ENCODE data around the gene LSM14A. TPM values are rescaled to one million over a fixed set of nuclear protein-coding genes. Genes with fewer than 3 reads are reported as not detected.

The LSM14A gene
- total and polyA plus RNA-seq, 9 of the 15 experiments (the other 6 are each of a cell fraction or from before 2014, with no cell fraction given): 19.5 to 150 (median 95.1) TPM

DNA sequence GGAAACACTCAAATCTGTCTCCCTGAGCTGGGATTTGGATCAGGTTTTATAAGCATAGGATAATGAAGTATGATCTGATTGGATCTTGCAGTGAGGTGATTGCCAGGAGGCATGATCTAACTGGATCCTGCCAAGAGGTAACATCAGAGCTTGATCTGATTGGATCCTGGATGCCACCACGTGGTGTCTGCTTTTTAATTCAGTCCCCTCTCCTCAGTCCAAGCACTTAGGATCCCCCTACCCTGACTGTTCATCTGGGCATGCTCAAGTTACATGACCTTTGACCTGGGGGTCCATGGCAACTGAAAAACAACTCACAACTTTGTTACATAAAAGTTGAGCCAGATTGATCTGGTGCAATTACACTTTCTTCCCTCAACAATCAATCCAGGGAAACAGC lies 47.5 kb upstream of the LSM14A start (continued):
- TF ChIP-seq, protein P1, sequence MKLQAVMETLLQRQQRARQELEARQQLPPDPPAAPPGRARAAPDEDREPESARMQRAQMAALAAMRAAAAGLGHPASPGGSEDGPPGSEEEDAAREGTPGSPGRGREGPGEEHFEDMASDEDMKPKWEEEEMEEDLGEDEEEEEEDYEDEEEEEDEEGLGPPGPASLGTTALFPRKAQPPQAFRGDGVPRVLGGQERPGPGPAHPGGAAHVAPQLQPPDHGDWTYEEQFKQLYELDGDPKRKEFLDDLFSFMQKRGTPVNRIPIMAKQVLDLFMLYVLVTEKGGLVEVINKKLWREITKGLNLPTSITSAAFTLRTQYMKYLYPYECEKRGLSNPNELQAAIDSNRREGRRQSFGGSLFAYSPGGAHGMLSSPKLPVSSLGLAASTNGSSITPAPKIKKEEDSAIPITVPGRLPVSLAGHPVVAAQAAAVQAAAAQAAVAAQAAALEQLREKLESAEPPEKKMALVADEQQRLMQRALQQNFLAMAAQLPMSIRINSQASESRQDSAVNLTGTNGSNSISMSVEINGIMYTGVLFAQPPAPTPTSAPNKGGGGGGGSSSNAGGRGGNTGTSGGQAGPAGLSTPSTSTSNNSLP (IDR thresholded peaks at IDR 0.05; ENCODE audit: borderline replicate concordance, low read depth, low read length): no peak
- TF ChIP-seq FOSL1 (tag; conservative IDR thresholded peaks at IDR 0.05): no peak
- no peak for TF ChIP-seq POLR2AphosphoS2 (IDR thresholded peaks at IDR 0.05; ENCODE audit: low read length)
- TF ChIP-seq, protein P2, sequence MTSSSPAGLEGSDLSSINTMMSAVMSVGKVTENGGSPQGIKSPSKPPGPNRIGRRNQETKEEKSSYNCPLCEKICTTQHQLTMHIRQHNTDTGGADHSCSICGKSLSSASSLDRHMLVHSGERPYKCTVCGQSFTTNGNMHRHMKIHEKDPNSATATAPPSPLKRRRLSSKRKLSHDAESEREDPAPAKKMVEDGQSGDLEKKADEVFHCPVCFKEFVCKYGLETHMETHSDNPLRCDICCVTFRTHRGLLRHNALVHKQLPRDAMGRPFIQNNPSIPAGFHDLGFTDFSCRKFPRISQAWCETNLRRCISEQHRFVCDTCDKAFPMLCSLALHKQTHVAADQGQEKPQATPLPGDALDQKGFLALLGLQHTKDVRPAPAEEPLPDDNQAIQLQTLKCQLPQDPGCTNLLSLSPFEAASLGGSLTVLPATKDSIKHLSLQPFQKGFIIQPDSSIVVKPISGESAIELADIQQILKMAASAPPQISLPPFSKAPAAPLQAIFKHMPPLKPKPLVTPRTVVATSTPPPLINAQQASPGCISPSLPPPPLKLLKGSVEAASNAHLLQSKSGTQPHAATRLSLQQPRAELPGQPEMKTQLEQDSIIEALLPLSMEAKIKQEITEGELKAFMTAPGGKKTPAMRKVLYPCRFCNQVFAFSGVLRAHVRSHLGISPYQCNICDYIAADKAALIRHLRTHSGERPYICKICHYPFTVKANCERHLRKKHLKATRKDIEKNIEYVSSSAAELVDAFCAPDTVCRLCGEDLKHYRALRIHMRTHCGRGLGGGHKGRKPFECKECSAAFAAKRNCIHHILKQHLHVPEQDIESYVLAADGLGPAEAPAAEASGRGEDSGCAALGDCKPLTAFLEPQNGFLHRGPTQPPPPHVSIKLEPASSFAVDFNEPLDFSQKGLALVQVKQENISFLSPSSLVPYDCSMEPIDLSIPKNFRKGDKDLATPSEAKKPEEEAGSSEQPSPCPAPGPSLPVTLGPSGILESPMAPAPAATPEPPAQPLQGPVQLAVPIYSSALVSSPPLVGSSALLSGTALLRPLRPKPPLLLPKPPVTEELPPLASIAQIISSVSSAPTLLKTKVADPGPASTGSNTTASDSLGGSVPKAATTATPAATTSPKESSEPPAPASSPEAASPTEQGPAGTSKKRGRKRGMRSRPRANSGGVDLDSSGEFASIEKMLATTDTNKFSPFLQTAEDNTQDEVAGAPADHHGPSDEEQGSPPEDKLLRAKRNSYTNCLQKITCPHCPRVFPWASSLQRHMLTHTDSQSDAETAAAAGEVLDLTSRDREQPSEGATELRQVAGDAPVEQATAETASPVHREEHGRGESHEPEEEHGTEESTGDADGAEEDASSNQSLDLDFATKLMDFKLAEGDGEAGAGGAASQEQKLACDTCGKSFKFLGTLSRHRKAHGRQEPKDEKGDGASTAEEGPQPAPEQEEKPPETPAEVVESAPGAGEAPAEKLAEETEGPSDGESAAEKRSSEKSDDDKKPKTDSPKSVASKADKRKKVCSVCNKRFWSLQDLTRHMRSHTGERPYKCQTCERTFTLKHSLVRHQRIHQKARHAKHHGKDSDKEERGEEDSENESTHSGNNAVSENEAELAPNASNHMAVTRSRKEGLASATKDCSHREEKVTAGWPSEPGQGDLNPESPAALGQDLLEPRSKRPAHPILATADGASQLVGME (CRISPR knock-in tag; IDR thresholded peaks at IDR 0.05): no peak
- TF ChIP-seq, protein P3, sequence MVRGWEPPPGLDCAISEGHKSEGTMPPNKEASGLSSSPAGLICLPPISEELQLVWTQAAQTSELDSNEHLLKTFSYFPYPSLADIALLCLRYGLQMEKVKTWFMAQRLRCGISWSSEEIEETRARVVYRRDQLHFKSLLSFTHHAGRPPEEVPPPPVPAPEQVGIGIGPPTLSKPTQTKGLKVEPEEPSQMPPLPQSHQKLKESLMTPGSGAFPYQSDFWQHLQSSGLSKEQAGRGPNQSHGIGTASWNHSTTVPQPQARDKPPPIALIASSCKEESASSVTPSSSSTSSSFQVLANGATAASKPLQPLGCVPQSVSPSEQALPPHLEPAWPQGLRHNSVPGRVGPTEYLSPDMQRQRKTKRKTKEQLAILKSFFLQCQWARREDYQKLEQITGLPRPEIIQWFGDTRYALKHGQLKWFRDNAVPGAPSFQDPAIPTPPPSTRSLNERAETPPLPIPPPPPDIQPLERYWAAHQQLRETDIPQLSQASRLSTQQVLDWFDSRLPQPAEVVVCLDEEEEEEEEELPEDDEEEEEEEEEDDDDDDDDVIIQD (CRISPR knock-in tag; IDR thresholded peaks at IDR 0.05): no peak
- peak; percentile 64 for TF ChIP-seq NR2C1 (IDR thresholded peaks at IDR 0.05)
- TF ChIP-seq NR2C1 (tag; IDR thresholded peaks at IDR 0.05): peak; percentile 67
- TF ChIP-seq, protein P4, sequence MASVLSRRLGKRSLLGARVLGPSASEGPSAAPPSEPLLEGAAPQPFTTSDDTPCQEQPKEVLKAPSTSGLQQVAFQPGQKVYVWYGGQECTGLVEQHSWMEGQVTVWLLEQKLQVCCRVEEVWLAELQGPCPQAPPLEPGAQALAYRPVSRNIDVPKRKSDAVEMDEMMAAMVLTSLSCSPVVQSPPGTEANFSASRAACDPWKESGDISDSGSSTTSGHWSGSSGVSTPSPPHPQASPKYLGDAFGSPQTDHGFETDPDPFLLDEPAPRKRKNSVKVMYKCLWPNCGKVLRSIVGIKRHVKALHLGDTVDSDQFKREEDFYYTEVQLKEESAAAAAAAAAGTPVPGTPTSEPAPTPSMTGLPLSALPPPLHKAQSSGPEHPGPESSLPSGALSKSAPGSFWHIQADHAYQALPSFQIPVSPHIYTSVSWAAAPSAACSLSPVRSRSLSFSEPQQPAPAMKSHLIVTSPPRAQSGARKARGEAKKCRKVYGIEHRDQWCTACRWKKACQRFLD (CRISPR knock-in tag; IDR thresholded peaks at IDR 0.05): no peak
- TF ChIP-seq, protein P5, sequence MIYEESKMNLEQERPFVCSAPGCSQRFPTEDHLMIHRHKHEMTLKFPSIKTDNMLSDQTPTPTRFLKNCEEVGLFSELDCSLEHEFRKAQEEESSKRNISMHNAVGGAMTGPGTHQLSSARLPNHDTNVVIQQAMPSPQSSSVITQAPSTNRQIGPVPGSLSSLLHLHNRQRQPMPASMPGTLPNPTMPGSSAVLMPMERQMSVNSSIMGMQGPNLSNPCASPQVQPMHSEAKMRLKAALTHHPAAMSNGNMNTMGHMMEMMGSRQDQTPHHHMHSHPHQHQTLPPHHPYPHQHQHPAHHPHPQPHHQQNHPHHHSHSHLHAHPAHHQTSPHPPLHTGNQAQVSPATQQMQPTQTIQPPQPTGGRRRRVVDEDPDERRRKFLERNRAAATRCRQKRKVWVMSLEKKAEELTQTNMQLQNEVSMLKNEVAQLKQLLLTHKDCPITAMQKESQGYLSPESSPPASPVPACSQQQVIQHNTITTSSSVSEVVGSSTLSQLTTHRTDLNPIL (CRISPR knock-in tag; IDR thresholded peaks at IDR 0.05): no peak
- TF ChIP-seq, protein P6, sequence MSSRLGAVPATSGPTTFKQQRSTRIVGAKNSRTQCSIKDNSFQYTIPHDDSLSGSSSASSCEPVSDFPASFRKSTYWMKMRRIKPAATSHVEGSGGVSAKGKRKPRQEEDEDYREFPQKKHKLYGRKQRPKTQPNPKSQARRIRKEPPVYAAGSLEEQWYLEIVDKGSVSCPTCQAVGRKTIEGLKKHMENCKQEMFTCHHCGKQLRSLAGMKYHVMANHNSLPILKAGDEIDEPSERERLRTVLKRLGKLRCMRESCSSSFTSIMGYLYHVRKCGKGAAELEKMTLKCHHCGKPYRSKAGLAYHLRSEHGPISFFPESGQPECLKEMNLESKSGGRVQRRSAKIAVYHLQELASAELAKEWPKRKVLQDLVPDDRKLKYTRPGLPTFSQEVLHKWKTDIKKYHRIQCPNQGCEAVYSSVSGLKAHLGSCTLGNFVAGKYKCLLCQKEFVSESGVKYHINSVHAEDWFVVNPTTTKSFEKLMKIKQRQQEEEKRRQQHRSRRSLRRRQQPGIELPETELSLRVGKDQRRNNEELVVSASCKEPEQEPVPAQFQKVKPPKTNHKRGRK (tag; IDR thresholded peaks at IDR 0.05): no peak

Data from K562 (cell line).